ENCODE results near the gene STAT4. TPM values are rescaled to one million over a fixed set of nuclear protein-coding genes. Genes with fewer than 3 reads are reported as not detected.

STAT4 gene
- total RNA-seq, 1 experiment from 2014 or later = 0.33 TPM

- Histone ChIP-seq H2BK5ac (ENCODE audit: insufficient read length, low read length) (no peak overlapping the region), H3K79me1 (ENCODE audit: insufficient read depth, low read depth, low read length, poor library complexity, severe bottlenecking) (no peaks in the 10 kb centered on the region), H3K18ac (ENCODE audit: insufficient read length, low read depth, low read length) (no peak overlapping the region), H3K14ac (ENCODE audit: insufficient read depth, low read length) (no peak overlapping the region), H2BK12ac (ENCODE audit: insufficient read length, low read depth, low read length) (no peak overlapping the region), H4K91ac (ENCODE audit: insufficient read length, low read depth, low read length) (no peak overlapping the region), H3K4me2 (ENCODE audit: insufficient read depth, insufficient read length, low read length) (no peak overlapping the region), H3K27ac (ENCODE audit: insufficient read length, low read depth, low read length) (no peak overlapping the region), H3K27me3 (ENCODE audit: insufficient read depth, low read length) (no peaks in the 10 kb centered on the region), H3K56ac (ENCODE audit: insufficient read length, low read depth, low read length) (no peak overlapping the region), H3K23ac (ENCODE audit: insufficient read length, low read depth, low read length) (no peak overlapping the region), H3T11ph (ENCODE audit: low read length) (no peak overlapping the region), H2AFZ (ENCODE audit: low read length) (no peak overlapping the region), H3K79me2 (ENCODE audit: insufficient read depth, low read length) (no peaks in the 10 kb centered on the region), H2AK5ac (ENCODE audit: insufficient read length, low read length) (no peak overlapping the region), H2BK120ac (ENCODE audit: low read depth, low read length, poor library complexity, severe bottlenecking) (no peak overlapping the region), H3K4me1 (ENCODE audit: insufficient read depth, low read length) (no peaks in the 10 kb centered on the region), H2BK20ac (ENCODE audit: low read depth, low read length, poor library complexity, severe bottlenecking) (no peak overlapping the region), H3K23me2 (ENCODE audit: insufficient read length, low read depth, low read length, poor library complexity, severe bottlenecking) (no peaks in the 10 kb centered on the region), H4K5ac (ENCODE audit: insufficient read length, low read depth, low read length) (no peak overlapping the region), H3K4ac (ENCODE audit: low read depth, low read length) (no peak overlapping the region), H3K9ac (ENCODE audit: extremely low read depth, insufficient read length, low read length) (no peak overlapping the region), H3K9me3 (ENCODE audit: control insufficient read depth, low read depth, low read length) (no peaks in the 10 kb centered on the region), H4K20me1 (ENCODE audit: control insufficient read depth, insufficient read depth, insufficient read length) (no peaks in the 10 kb centered on the region), H4K8ac (replicated peaks; ENCODE audit: insufficient read length, low read depth, low read length) (no peak overlapping the region), H2BK15ac (ENCODE audit: low read depth, low read length) (no peak overlapping the region)
- no peaks in the 10 kb centered on the region for H3K36me3 Mint-ChIP-seq (ENCODE audit: insufficient read depth in 1 of 3, low read depth in 3 of 3)
- H3K4me3 Mint-ChIP-seq = no peak overlapping the region
- no peak for TF ChIP-seq CTCF (conservative IDR thresholded peaks at IDR 0.05)
- H3K9me3 Mint-ChIP-seq = no peaks in the 10 kb centered on the region
- H3K4me1 Mint-ChIP-seq = peaks cover 4 to 6% of the 10 kb centered on the region in 2 experiments
- no peak for DNase-seq
- no peaks in the 10 kb centered on the region; the same call in 1 of the 2 replicates for H3K27me3 Mint-ChIP-seq (ENCODE audit: low read depth)
- H3K27ac Mint-ChIP-seq = no peak overlapping the region
- WGBS (ENCODE audit: extremely low coverage, insufficient read length, low lambda C conversion rate) = no CpG with 5 or more reads among the region's 4 CpGs
Observed at GRCh38 chr2:191166756-191167445, 16.1 kb upstream of the STAT4 start.
